DMS153 (cell line): ENCODE data around the gene NCKAP5.

Source experiments
- DNase-seq: peaks from one replicate; lab custom pipeline; 2025; lab: John Stamatoyannopoulos, UW

NCKAP5 gene

GRCh38 chr2:132984731-132985130 lies 583.5 kb downstream of the NCKAP5 start:
- DNase-seq = peak; percentile 76

GRCh38 chr2:132980304-132980703 lies 588.0 kb downstream of the NCKAP5 start:
- no peak for DNase-seq

GRCh38 chr2:132979339-132980093 lies 588.7 kb downstream of the NCKAP5 start:
- no peak for DNase-seq

GRCh38 chr2:132978840-132979239 lies 589.4 kb downstream of the NCKAP5 start:
- no peak for DNase-seq

DNA sequence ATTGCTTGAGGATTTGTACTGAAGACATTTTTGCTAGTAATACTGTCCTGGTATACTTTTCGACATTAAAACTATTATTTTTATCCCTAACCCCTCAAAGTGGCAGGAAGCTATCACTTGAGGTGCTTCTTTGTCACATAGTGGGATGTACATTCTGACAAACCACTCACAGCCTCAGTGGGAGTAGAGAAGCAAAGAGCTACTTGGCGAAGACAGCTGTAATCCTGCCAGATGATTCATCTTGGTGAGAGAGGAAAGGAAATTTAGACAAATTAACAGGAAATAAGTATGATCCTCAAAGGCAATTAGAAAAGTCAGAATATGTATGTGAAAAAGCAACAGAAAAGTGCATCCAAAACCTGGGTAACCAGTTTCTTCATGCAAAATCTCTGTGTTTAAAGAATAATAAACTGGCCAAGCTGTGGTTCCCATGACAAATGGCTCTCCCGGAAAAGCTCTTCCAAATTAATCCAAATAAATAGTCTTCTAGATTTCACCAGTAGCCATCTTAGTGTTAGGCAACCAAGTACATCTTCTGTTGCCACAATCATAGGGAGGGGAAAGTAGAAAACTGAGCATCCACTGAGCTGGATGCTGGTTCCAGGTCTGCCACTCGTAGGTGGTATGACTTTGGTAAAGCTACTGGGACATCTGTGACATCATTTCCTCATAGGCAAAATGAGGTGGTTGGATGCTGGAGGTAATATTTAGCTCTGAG lies 590.3 kb downstream of the NCKAP5 start:
- DNase-seq = no peak

DNA sequence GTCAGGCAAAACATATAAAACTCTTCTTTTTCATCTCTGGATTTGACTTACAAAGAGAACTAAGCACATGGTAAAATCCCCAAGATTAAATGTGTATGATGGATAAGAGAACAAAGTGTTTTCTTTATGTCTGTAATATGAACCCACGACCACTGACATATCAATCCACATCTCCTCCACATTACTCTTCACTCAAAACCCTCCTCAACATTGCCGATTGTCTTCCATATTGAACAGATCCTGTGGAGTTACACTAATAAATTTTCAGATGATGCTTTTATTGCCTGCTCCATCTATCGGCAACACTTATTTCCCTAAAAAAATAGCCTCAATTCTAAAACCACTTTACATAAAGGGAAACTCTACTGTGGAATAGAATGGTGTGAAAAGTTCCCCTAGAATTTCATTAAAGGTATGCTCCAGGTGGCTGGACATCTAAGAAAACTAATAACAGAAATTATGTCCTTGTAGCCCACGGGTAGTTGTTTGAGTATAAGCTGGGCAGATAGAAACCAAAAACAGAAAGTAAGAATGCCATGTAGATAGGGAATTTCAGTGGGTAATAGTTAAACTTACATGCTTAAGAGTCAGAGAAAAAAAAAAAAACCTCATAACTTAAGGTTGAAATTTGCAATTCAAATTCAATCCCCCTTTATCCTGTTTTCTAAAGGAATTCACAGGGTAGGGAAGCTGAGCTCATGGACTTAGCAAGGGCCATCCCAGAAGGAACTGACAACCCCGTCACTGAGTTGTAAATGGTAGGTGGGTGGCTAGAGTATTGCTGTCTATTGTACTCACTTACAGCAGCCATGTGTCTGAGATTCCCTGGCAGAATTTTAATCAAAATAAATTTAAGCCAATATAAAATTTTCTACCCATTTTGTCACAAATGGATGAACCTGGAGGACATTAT lies 592.8 kb downstream of the NCKAP5 start:
- DNase-seq = no peak

DNA sequence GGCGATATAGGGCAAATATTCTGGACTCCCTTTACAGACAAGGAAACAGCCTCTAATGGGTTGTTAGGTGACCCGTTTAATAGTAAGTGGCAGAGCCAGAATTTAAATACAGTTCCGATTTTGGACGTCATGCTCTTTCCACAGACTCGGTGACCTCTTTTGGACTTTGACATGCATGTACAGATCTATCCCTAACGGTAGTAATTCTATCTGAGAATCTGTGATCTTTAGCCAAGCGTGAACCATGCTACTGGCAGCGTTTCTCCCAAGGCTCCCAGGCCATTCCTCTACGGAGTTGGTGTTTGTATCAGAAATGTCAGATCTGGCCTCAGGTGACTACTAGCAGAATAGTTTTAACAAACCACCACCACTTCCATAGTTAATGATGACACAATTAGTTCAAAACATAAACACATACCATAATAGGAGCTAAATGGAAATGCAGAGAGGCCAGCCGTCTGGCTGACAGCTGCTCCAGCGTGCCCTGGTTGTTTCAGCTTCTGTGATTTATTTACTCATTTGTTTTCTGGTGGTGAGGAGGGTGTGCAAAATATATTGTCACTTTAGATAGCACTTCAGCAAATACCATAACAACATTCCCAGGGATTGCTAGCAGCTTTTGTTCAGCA lies 593.7 kb downstream of the NCKAP5 start:
- DNase-seq = no peak

GRCh38 chr2:132971310-132972061 lies 596.8 kb downstream of the NCKAP5 start:
- no peak for DNase-seq

- no peak for DNase-seq
Measured at GRCh38 chr2:132969371-132969985, 598.8 kb downstream of the NCKAP5 start.

DNA sequence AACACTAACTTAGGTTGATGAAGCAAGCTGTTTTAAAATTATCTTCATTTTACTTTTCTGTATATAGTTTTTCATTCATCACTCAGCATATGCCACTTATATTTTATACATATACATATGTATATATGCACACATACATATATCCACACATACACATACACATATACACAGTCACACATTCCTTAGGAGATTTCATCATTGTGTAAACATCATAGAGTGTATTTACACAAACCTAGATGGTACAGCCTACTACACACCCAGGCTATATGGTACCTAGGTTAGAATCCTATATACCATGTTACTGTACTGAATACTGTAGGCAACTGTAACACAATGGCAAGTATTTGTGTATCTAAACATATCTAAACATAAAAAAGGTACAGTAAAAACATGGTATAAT lies 602.8 kb downstream of the NCKAP5 start:
- DNase-seq = no peak

DNA sequence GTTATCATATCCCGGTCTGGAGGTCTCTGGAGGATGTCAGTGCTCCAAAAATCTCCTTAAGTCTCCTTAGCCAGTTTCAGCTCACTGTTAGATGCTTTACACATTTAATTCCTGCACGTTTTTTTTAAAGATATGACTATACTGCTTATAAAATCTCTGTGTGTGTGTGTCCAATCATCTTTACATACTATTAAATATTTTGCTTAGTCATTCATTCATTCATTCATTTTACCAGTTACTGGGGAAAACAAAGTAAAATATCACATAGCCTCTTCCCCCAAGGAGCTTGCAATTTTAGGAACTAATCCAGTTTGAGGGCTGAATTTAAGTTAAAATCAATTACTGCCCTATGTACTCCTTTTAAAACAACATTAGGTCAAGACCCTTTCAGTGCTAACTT lies 605.1 kb downstream of the NCKAP5 start:
- DNase-seq = no peak

DNA sequence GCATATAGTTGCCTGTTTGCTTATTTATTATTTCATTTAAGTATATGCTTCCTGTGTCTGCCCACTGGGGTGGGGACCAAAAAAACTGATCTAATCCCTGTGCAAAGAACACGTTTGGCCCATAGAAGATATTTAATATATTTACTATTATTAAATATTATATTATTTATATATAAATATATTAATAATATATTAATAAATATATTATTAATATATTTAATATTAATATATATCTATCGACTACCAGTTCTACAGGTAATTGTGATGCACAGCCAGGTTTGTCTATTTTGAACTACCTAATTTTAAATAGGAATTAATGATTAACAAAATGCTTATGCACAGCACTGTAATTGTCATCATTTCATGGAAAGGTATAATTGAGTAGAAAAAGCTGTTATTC lies 609.4 kb downstream of the NCKAP5 start:
- DNase-seq = no peak

GRCh38 chr2:132955871-132956615 lies 612.2 kb downstream of the NCKAP5 start:
- no peak for DNase-seq

DNA sequence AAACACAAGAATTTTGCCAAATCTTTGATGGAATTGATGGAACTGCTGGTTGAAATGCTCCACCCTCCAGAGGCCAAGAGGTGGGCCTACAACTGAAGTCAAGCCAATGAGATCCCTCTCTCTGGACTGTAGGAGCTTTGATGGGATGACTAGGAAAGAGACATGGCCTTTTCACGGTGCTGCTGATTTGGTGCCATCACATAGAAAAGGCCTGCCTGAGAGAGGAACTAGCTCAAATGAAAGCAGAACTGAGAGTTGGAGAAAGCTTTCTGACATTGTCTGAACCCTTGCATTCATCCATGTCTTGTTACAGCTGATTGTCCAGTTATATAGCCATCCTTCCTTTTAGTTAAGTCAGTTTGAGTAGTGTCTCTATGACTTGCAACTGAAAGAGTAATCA lies 614.5 kb downstream of the NCKAP5 start:
- DNase-seq = no peak

DNA sequence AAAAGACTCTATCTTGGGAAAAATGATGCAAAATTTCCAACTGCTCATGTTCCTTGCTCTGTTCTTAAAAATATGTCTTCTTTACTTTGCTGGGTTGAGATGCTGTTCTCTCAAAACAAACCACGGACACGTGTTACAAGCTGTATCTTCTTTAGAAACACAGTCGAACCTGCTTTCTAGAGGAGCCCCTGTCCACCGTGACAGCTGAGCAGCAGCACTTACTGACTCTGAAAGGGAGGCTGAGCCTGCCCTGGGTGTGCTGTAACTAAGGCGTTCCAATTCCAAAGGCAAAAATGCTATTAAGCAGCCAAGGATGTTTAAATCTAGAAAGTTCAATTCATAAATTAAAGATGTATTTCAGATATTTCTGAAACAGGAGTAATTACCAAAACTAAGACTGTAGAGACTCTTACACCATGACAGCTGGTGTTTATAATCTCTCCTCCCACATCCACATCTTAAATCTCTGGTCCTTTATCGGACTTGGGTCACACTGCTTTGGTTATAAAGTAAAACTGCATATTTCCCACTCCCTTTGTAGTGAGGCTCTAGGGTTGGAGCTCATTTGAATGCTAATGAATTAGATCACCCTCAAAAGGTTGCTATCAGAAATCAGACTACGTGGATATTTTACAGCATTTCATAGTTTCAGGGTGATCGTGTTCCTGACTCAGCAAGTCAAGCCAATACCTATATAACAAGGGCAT lies 617.1 kb downstream of the NCKAP5 start:
- DNase-seq = no peak

- no peak for DNase-seq
Measured at GRCh38 chr2:132949108-132949507, 619.2 kb downstream of the NCKAP5 start.

DNA sequence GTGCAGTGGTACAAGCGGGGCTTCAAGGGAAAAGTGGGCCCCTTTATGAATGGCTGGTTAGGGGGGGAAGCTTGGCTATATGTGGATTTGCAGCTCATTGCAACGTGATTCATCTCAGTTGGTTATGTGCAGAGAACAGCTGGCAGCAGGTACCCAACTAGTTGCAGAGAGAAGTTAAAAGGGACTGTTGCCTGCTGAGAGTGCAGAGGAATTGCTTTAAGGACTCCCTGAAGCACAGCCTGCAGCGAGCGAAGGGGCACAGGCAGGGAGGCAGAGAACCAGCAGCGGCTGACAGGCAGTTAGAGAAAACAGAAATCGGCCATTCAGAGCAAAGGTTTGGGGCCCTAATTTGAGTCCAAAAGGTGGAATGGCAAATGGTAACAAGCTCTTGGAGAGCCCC lies 620.1 kb downstream of the NCKAP5 start:
- no peak for DNase-seq

DNA sequence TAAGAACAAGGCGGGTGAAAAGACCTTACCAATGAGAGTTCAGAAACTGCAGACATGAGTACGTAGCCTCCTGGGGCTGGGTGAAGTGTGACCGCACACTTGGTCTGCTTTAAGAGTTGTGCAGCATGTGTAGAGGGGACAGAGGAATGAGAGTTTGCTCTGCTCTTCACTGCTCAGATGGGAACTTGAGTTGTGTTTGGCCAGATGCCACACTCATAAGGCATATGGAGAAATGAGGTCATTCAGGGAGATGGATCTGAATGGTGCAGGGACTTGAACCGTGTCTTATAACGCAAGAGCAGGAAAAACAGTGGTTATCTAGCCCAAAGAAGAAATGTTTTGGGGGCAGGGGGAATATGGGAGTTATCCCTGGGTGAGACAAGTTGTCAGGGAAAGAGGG lies 624.4 kb downstream of the NCKAP5 start:
- no peak for DNase-seq

- no peak for DNase-seq
Measured at GRCh38 chr2:132941296-132942020, 626.8 kb downstream of the NCKAP5 start.
